Heart right ventricle (tissue), 16 donors: ENCODE measurements around the gene CDC42SE2. TPM values are rescaled to one million over a fixed set of nuclear protein-coding genes. Genes with fewer than 3 reads are reported as not detected.

ENCODE experiments used
- ATAC-seq, 8 donors: fragments of 200-7000 bp; cut with Tn5 transposase; one replicate each; pipeline ENCODE4 v1.9.1; 2020; ENCODE audit warnings: mild to moderate bottlenecking in 8 of 8, moderate library complexity in 8 of 8, moderate number of reproducible peaks in 1 of 8
- DNase-seq, 2 donors: peaks; one replicate each; pipeline ENCODE4 v3.0.0-alpha.2; 2020
- H3K27ac ChIP-seq, 10 donors: fragments of 200-600 bp; sonication (generic) in 2 of 10; one replicate each; pipeline versions ENCODE4 v1.5.0 to v1.8.0; 2020 to 2022; ENCODE audit warnings: mild to moderate bottlenecking in 3 of 10
- H3K27me3 ChIP-seq, 7 donors: fragments of 200-600 bp; one replicate each; pipeline ENCODE4 v1.8.0; 2021 to 2022; ENCODE audit warnings: mild to moderate bottlenecking in 2 of 7
- H3K36me3 ChIP-seq, 9 donors: fragments of 200-600 bp; sonication (generic) in 1 of 9; one replicate each; pipeline versions ENCODE4 v1.5.0 to v1.8.0; 2020 to 2022; ENCODE audit warnings: mild to moderate bottlenecking in 2 of 9
- H3K4me1 ChIP-seq, 9 donors: fragments of 200-600 bp; sonication (generic) in 1 of 9; one replicate each; pipeline versions ENCODE4 v1.5.0 to v1.8.0; 2020 to 2022; ENCODE audit warnings: mild to moderate bottlenecking in 4 of 9
- H3K4me3 ChIP-seq, 10 donors: fragments of 200-600 bp; sonication (generic) in 2 of 10; one replicate each; pipeline versions ENCODE4 v1.5.0 to v1.8.0; 2020 to 2022; ENCODE audit warnings: mild to moderate bottlenecking in 7 of 10, moderate library complexity in 2 of 10
- H3K9me3 ChIP-seq, 11 donors: fragments of 200-600 bp in 10 of 11; sonication (generic) in 2 of 11; one replicate each; pipeline versions ENCODE4 v1.5.0 to v1.8.0; 2013 to 2022; ENCODE audit warnings: mild to moderate bottlenecking in 2 of 11, control low read depth in 1 of 11, moderate library complexity in 1 of 11
- WGBS, 2 donors: extraction: QIAGEN DNeasy Blood & Tissue Kit; methylation state at CpG; one replicate each; pipeline ENCODE4 v1.1.7; 2013; ENCODE audit warnings: inconsistent platforms in 1 of 2; 5-methylcytosine and 5-hydroxymethylcytosine counted together
- intact Hi-C, 10 donors: fragments of 100-400 bp; cut with DNase I; formaldehyde crosslinking; loops; one replicate each; pipeline versions ENCODE4 v1.11.1 to v1.14.2; 2022
- polyA plus RNA-seq, 2 donors: library from polyadenylated mRNA; stranded (reverse); fragments of 200-250 nt; gene quantifications; one replicate each; pipeline ENCODE4 v1.2.3, GENCODE V29; 2013
- total RNA-seq, 10 donors: library from RNA; stranded (reverse); fragmentation: NEBNext Ultra II Directional in 3 of 10; extraction: Animal tissue kit (Norgen Biotek cat#: 25700) in 3 of 10; gene quantifications; one replicate each; pipeline versions ENCODE4 v1.2.1 to v1.2.4, GENCODE V29; 2021 to 2023
- TF ChIP-seq, protein P1 (sequence below), 9 donors: fragments of 200-600 bp; sonication (generic) in 2 of 9; IDR thresholded peaks; one replicate each; pipeline versions ENCODE4 v1.5.0 to v1.8.0; 2021 to 2022; ENCODE audit warnings: antibody characterized with exemption in 9 of 9, mild to moderate bottlenecking in 5 of 9, moderate library complexity in 1 of 9
- donor health status: Arrhythmogenic right ventricular cardiomyopathy.
- donor health status: ischemic (EF 13 %, LVEDD 7.1; RV severe dilation, severe dysfunction).
- donor health status: healthy with polysubstance abuse.
- donor health status: DM: no; HTN: yes; CAD: no.
- donor health status: DM: no; HTN: no; CAD: no.
- donor health status: ischemic (EF 25% LVEDD 6.9; RV normal size, moderate dysfunction).
- donor health status: ischemic (EF 25% LVEDD 5.7; RV mildly dilated, moderate dysfunction).
- donor health status: healthy.
- donor health status: DM: yes; HTN: yes; CAD: no.
- donor health status: Ischemic cardiomyopathy.
- donor health status: ischemic (EF 35%, LVEDD 5.7; RV mildly dilated, moderate dysfunction).
- donor health status: nonischemic (EF 11% LVEDD 7.7; RV severe dilation, severe dysfunction).
- donor health status: DM: yes; HTN: yes; CAD: no.
- donor health status: PGD.
- donor health status: ischemic (EF 29% LVEDD 5.4; RV normal size, mild dysfunction).
- donor health status: nonischemic (EF 23%, LVEDD 6.1; RV moderate dilation, normal function).

Gene CDC42SE2
- total and polyA plus RNA-seq, 12 donors: 5.4 to 25.8 (median 11.1) TPM

DNA sequence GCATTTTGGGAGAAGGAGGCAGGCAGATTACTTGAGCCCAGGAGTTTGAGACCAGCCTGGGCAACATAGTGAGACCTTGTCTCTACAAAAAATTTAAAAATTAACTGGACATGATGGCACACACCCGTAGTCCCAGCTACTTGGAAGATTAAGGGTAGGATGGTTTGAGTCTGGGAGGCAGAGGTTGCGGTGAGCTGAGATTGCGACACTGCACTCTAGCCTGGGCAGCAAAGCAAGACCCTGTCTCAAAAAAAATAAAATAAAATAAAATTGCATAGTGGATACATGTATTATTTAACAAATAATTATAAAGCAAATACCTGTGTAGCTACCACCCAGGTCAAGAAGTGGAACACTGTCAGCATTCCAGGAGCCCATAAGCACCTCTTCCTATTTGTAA lies 90.1 kb downstream of the CDC42SE2 start:
- Histone ChIP-seq H3K4me3 (no peak overlapping the region), H3K36me3 (peaks cover 0 to 7% (median 0%) of the 10 kb centered on the region in 9 donors), H3K4me1 (peaks cover 0 to 24% (median 0%) of the 10 kb centered on the region in 9 donors), H3K27me3 (no peaks in the 10 kb centered on the region), H3K9me3 (no peaks in the 10 kb centered on the region), H3K27ac (no peak overlapping the region)
- ATAC-seq (no peak), DNase-seq (no peak)
- intact Hi-C loops: no loop called here
- WGBS, 2 donors: 93 to 95% methylated on average over 3 of the region's 3 CpGs
- TF ChIP-seq, protein P1, sequence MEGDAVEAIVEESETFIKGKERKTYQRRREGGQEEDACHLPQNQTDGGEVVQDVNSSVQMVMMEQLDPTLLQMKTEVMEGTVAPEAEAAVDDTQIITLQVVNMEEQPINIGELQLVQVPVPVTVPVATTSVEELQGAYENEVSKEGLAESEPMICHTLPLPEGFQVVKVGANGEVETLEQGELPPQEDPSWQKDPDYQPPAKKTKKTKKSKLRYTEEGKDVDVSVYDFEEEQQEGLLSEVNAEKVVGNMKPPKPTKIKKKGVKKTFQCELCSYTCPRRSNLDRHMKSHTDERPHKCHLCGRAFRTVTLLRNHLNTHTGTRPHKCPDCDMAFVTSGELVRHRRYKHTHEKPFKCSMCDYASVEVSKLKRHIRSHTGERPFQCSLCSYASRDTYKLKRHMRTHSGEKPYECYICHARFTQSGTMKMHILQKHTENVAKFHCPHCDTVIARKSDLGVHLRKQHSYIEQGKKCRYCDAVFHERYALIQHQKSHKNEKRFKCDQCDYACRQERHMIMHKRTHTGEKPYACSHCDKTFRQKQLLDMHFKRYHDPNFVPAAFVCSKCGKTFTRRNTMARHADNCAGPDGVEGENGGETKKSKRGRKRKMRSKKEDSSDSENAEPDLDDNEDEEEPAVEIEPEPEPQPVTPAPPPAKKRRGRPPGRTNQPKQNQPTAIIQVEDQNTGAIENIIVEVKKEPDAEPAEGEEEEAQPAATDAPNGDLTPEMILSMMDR (IDR thresholded peaks at IDR 0.05): no peak

- 43 to 53% methylated on average over 1 of the region's 1 CpG for WGBS, 2 donors
- peaks cover 0 to 22% (median 13%) of the 10 kb centered on the region in 9 donors for H3K36me3 ChIP-seq
These were observed 92.2 kb downstream of the CDC42SE2 start for GRCh38 chr5:131355971-131356528.

GRCh38 chr5:131356619-131357018 lies 92.8 kb downstream of the CDC42SE2 start:
- Histone ChIP-seq H3K9me3 (no peaks in the 10 kb centered on the region), H3K27ac (no peak overlapping the region), H3K4me1 (peaks cover 0 to 24% (median 0%) of the 10 kb centered on the region in 9 donors), H3K27me3 (no peaks in the 10 kb centered on the region), H3K4me3 (no peak overlapping the region), H3K36me3 (peaks cover 0 to 27% (median 13%) of the 10 kb centered on the region in 9 donors)
- intact Hi-C loops: no loop called here
- ATAC-seq (no peak), DNase-seq (no peak)
- WGBS, 2 donors: 98 to 100% methylated on average over 1 of the region's 1 CpG
- TF ChIP-seq, protein P1 (IDR thresholded peaks at IDR 0.05): no peak

More at GRCh38 chr5:131355971-131356528, 92.2 kb downstream of the CDC42SE2 start:
- ATAC-seq (no peak), DNase-seq (no peak)
- no peak overlapping the region for H3K27ac ChIP-seq
- H3K27me3 ChIP-seq: no peaks in the 10 kb centered on the region
- H3K4me1 ChIP-seq: peaks cover 0 to 24% (median 0%) of the 10 kb centered on the region in 9 donors
- TF ChIP-seq, protein P1 (IDR thresholded peaks at IDR 0.05): no peak
- intact Hi-C loops: no loop called here
- no peak overlapping the region for H3K4me3 ChIP-seq
- H3K9me3 ChIP-seq: no peaks in the 10 kb centered on the region

DNA sequence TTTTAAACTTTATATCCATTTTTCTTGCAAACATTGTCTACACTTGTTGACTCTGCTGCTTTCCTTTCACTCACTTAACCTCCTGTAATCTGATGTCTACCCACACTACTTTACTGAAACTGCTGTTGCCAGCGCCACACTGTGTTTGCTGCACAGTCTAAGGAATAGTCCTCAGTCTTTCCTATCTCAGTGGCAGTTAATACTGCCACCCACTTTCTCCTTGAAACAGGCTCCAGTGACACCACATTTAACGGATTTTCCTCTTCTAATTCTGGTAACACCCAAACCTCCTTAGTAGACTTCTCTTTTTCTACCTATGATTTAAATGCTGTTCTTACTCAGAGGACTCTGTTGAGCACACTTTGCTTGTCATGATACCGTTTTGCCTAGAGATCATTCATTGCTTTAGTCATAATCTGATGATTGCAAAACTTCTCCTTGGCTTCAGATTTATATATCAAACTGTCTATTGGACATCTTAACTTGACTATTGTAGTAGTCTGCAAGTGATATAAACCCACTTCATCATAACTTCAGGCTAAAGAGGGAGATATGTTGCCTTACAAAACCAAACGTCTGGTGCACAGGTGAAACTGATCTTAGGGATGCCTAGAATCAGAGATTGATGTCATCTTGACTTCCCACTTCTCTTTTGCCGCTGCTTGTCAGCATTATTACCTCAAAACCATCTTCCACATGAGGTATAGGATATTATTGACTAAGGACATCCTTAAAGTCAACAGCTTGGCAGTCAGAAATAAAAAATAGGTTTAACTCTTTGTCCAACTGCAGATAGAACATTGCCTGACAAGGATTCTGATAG lies 94.1 kb downstream of the CDC42SE2 start:
- no peaks in the 10 kb centered on the region for H3K9me3 ChIP-seq
- intact Hi-C loops: no loop called here
- H3K4me1 ChIP-seq: peaks cover 0 to 24% (median 0%) of the 10 kb centered on the region in 9 donors
- TF ChIP-seq, protein P1 (IDR thresholded peaks at IDR 0.05): no peak
- 81 to 84% methylated on average over 5 of the region's 5 CpGs for WGBS, 2 donors
- H3K27ac ChIP-seq: no peak overlapping the region
- no peaks in the 10 kb centered on the region for H3K27me3 ChIP-seq
- H3K36me3 ChIP-seq: peaks cover 0 to 36% (median 13%) of the 10 kb centered on the region in 9 donors
- DNase-seq: no peak
- ATAC-seq: no peak
- H3K4me3 ChIP-seq: no peak overlapping the region
